Urinary bladder (tissue), 4 donors: Measurements from ENCODE around the gene BCL11A. TPM values are rescaled to one million over a fixed set of nuclear protein-coding genes. Genes with fewer than 3 reads are reported as not detected.

ENCODE experiments used
- DNase-seq: peaks from one replicate; pipeline ENCODE4 v3.0.0-alpha.2; 2015; ENCODE audit errors: extremely low spot score
- H3K27ac ChIP-seq: one replicate; pipeline ENCODE4 v1.5.1; 2013; ENCODE audit warnings: low read depth, mild to moderate bottlenecking, moderate library complexity
- H3K36me3 ChIP-seq: one replicate; pipeline ENCODE4 v1.6.1; 2013; ENCODE audit warnings: mild to moderate bottlenecking, moderate library complexity; ENCODE audit not compliant: insufficient read depth
- H3K4me1 ChIP-seq: one replicate; pipeline ENCODE4 v1.6.1; 2013; ENCODE audit warnings: mild to moderate bottlenecking, moderate library complexity; ENCODE audit not compliant: insufficient read depth
- H3K4me3 ChIP-seq: one replicate; pipeline ENCODE4 v1.5.1; 2013; ENCODE audit warnings: low read depth, low read length
- WGBS: extraction: QIAGEN DNeasy Blood & Tissue Kit; methylation state at CpG from one replicate; pipeline ENCODE4 v1.1.7; 2013; 5-methylcytosine and 5-hydroxymethylcytosine counted together
- polyA plus RNA-seq: library from polyadenylated mRNA; stranded (reverse); fragments of 200-250 nt; gene quantifications from one replicate; pipeline ENCODE4 v1.2.3, GENCODE V29; 2013
- total RNA-seq: library from RNA; depleted of rRNA; stranded (reverse); fragments of >200 nt; gene quantifications from one replicate; pipeline ENCODE4 v1.2.3, GENCODE V29; 2014
- donor health status: healthy with polysubstance abuse.
- donor health status: healthy.

Gene BCL11A
- total and polyA plus RNA-seq, 2 donors = 2.4 to 10.9 TPM

DNA sequence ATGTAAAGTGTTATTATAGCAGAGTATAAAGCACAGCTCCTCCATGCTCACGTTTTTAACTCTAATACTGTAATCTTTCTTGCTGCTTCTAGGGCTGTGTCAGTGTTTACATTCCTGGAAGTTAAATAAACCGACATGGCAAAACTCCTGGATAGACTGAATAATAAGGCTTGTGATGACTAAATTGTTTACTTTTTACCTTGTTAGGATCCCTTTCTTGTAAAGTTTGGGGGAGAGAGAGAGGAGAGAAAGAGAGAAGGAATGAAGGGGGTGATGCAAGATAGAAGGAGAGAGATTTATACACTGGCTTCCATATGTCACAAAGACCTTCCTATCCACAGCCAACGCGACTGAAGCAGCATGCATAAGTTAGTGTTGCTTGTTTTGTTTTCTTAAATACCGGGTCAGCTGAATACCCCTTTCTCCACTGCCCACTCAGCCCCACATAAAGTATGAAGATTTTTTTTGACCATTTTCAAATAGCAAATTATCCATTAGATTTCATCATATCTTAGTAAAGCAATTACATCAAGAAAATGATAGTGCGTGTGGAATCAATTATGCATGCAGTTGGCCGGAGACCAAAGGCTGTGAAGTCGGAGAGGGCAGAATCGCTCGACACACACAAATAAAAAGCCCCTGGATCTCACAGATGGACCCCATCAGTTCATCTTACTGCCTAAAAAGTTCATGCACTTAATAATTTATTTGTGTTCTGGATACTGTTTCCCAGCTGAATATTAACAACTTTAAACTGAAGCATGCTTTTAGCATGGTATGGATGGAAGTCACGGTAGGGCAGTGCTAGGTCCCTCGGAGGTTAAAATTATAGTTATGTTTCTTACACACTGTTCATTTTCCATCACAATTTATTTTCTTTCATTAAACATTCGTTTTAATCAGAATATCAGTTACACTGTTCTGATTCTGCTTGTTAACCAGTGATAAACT lies 20.1 kb downstream of the BCL11A start:
- 29% methylated on average over 13 of the region's 13 CpGs for WGBS
- Histone ChIP-seq H3K36me3 (no peaks in the 10 kb centered on the region), H3K27ac (no peak overlapping the region), H3K4me1 (peaks cover 2% of the 10 kb centered on the region), H3K4me3 (no peak overlapping the region)
- no peak for DNase-seq

DNA sequence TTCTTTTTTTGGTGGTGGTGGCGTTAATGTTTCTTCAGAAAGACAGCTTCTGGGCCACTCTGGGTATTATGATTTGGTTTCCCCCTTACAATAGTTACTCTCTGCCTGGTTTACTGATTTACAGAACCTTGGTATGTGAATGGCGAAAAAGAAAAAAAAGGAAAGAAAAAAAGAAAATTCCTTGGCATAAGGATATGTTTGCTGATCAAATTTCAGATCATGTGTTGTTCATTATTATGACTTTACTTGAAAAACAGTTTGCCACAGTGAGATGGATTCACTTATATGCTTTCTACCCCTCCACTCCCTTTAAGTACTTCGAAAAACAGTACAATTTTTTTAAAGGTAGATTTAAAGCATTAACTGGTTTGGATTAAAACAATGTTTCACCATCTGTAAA lies 21.0 kb downstream of the BCL11A start:
- H3K27ac ChIP-seq = no peak overlapping the region
- H3K36me3 ChIP-seq = no peaks in the 10 kb centered on the region
- WGBS = 86% methylated on average over 3 of the region's 3 CpGs
- peaks cover 2% of the 10 kb centered on the region for H3K4me1 ChIP-seq
- no peak for DNase-seq
- no peak overlapping the region for H3K4me3 ChIP-seq

DNA sequence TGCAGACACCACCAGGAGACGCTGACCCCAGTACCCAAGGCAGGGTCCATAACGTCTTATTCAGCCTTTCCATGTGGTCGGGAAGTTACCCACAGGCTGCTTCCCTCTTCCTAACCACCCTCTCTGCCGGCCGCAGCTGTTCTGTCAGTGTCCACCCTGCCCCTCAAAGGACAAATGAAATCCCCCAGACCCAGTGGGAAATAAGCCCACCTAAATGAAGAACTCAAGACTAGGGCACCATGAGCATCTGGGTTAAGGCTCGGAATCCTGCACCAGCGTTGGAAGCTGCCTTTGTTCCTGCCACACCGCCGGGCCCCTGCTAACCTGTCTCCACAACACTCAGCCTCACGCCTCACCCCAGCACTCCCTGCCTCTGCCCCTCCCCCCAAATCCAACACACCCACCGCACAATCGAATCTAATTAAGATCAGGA lies 21.7 kb downstream of the BCL11A start:
- no peak overlapping the region for H3K27ac ChIP-seq
- peaks cover 2% of the 10 kb centered on the region for H3K4me1 ChIP-seq
- no peak overlapping the region for H3K4me3 ChIP-seq
- no peaks in the 10 kb centered on the region for H3K36me3 ChIP-seq
- 86% methylated on average over 12 of the region's 12 CpGs for WGBS
- DNase-seq = no peak

DNA sequence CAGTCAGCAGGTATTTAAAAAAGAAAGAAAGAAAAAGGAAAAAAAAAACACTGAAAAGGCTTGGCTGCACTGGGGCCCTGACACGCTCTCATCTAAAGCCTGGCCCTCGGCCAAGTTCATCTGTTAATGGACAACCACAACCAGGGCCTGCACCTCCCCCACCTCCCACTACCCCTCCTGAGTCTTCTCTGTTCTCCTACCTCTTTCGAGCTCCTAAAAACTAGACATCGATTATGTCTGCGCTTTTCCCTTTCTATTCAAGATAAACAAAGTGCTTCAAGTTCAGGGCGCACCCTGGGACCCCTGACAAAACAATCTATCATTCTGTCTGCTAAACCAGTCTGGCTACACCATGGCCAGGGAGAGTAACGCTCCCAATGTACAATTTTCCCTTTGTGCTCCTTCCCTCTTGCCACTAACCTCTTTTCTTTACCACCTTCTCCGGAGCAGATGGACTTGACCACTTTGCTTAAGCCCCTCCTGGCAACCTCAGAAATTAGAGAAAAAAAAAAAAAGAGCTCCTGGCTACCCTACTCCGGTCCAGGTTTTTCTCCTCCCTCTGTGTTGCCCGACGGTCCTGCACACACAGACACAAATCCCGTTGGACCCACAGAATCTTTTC lies 22.7 kb downstream of the BCL11A start:
- Histone ChIP-seq H3K4me1 (peaks cover 2% of the 10 kb centered on the region), H3K27ac (no peak overlapping the region), H3K36me3 (no peaks in the 10 kb centered on the region), H3K4me3 (no peak overlapping the region)
- WGBS = 37% methylated on average over 12 of the region's 12 CpGs
- peak; percentile 83 for DNase-seq

DNA sequence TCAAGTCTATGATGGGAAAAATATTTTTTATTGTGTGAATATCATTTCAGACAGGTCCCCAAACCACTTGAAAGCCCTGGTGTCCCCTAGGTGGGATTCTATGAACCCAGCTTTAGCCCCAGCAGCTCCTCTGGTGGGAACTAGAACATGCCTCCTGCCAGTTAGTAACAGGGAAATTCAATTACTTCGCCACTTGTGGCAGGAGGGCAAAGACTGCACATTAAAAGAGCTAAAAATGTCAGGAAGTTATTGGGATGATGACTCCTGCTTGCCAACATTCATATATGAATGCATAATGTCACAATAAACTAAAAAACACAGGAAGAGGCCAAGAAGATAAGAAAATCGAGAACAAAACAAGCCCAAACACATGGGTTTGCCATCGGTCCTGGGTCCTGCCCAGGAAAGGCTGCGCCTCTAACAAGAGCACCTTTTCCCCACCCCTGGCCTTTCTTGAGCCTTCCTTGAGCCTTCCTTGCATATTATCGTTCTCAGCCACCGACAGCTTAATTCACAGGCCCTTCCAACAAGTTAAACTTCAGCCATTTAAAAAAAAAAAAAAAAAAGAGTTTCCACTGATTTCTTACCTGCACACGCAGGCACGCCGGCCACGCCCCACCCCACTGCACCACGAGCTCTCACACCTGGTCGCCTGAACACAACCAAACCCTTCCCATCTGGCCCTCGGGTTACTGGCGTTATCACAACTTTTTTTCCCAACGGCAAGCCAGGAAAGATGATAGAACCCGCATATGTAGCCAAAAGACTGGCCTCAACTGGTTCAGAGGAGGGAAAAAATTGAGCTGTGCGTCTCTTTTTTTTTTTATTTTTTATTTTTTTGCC lies 23.4 kb downstream of the BCL11A start:
- Histone ChIP-seq H3K4me1 (peaks cover 2% of the 10 kb centered on the region), H3K4me3 (no peak overlapping the region), H3K36me3 (no peaks in the 10 kb centered on the region), H3K27ac (no peak overlapping the region)
- DNase-seq = no peak
- WGBS = 55% methylated on average over 17 of the region's 17 CpGs

DNA sequence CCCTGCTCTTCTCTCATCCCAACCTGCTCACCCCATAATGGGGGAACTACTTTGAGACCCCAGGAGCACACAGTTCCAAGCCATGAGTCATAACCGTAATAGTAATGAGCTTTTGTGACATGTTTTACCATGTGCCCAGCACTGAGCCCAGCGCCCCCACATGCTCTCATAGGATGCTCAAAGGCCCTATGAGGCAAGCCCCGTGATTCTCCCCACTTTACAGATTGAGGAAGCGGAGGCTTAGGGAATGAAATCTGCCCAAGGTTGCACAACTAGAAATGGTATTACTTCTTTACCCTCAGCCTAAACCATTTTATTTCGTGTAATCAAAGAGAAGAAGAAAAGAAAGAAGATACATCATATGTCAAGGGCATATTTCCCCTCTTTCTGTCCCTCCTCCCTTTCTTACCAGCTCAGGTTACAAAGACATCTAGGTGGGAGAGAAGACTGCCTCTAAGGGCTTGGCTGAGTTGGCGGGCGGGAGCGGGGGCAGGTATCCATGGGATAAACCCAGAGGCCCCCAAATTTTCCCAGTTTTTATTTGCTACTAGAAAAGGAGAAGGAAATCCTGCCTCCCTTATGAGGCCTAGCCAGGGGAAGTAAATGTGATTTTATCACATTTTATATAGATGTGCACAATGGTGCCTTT lies 24.2 kb downstream of the BCL11A start:
- Histone ChIP-seq H3K4me3 (no peak overlapping the region), H3K4me1 (peaks cover 2% of the 10 kb centered on the region), H3K27ac (no peak overlapping the region), H3K36me3 (no peaks in the 10 kb centered on the region)
- no peak for DNase-seq
- 92% methylated on average over 8 of the region's 8 CpGs for WGBS

DNA sequence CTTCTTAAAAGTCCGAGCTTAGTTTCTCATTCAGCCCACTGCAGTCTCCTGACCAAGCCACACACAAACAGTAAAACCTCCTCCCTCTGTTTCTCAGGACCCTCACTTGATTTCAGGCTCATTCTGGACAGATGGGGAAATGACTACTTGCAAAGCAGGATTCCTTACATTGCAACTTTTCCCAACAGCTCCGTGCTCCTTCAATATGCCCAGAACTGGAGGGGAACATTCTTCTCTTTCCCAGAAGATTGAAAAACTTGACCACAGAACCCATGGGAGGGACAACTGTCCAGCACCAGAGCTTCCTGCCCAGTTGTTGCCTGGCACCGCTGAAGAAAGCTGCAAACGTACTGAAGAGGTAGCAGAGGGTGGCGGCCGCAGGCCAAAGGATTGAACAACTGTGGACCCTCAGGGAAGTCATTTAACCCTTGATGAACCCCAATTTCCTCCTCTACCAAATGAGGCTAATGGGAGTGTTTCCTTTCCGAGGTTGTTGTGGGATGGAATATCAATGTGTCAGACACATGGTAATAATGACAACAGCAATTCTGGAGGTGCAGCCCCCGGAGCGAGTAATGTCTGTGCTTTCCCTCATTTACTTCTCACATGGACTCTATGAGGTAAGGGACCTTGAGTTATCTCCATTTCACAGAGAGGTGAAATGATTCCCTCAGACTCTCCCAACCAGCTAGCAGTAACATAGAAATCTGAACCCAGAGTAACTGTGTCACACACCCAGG lies 25.0 kb downstream of the BCL11A start:
- no peak overlapping the region for H3K27ac ChIP-seq
- 86% methylated on average over 9 of the region's 9 CpGs for WGBS
- DNase-seq = no peak
- H3K4me1 ChIP-seq = peaks cover 2% of the 10 kb centered on the region
- H3K4me3 ChIP-seq = no peak overlapping the region
- H3K36me3 ChIP-seq = no peaks in the 10 kb centered on the region

DNA sequence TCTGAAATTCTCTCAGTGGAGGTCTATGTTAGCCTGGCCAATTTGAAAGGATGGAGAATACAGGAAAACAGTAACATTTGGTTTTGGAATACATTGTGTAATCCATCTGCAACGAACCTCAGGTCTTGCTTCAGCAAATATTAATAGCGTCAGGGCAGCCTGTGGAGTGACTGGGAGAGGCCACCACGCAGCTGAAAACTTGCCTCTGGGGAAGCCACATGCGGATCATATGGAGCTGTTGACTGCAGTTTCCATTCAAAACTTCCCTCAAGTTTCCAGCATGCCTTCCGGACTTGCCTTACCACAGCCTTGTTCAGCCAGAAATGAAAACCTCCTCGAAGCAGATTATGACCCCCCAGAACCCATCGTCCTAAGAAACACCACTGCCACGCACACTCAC lies 25.7 kb downstream of the BCL11A start:
- 86% methylated on average over 8 of the region's 8 CpGs for WGBS
- Histone ChIP-seq H3K27ac (no peak overlapping the region), H3K4me1 (peaks cover 2% of the 10 kb centered on the region), H3K36me3 (no peaks in the 10 kb centered on the region), H3K4me3 (no peak overlapping the region)
- no peak for DNase-seq

DNA sequence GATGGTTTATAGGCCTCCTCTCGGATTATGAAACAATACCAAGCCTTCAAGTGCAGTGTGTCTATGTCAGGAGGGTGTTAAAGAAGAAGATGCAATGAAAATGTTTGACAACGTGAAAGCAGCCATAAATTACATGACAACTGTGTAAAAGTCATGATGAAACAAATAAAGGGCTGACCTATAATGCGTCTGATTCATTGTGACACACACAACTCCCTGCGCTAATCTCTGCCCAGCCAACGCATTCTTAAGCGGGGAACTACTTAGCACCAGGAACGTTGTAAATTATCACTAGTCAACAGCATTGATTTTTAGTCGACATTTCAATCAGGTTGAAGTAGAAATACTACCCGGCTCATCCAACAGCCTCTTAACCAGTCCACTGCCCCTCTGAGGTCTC lies 26.8 kb downstream of the BCL11A start:
- 79% methylated on average over 9 of the region's 9 CpGs for WGBS
- Histone ChIP-seq H3K4me1 (peaks cover under 1% of the 10 kb centered on the region), H3K27ac (no peak overlapping the region), H3K4me3 (no peak overlapping the region), H3K36me3 (no peaks in the 10 kb centered on the region)
- no peak for DNase-seq

DNA sequence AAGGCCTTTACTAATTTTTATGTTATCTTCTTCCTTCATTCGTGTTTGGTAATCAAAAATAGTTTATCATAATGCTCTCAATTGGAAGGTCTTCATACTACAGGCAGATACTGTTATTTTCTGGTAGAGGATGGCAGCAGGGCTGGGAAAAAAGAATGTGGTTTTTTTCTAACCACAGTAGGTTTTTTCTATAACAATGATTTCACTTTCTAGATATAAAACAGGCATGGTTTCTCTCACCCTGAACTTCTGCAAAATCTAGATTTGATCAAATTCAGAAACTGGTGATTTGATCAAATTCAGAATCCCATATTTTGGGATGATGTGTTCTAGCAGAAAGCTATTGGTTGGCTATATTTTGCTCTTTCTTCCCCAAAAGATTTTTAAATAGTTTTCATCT lies 27.6 kb downstream of the BCL11A start:
- DNase-seq = no peak
- Histone ChIP-seq H3K27ac (no peak overlapping the region), H3K4me3 (no peak overlapping the region), H3K4me1 (no peaks in the 10 kb centered on the region), H3K36me3 (no peaks in the 10 kb centered on the region)
- WGBS = 45% methylated on average over 1 of the region's 1 CpG

DNA sequence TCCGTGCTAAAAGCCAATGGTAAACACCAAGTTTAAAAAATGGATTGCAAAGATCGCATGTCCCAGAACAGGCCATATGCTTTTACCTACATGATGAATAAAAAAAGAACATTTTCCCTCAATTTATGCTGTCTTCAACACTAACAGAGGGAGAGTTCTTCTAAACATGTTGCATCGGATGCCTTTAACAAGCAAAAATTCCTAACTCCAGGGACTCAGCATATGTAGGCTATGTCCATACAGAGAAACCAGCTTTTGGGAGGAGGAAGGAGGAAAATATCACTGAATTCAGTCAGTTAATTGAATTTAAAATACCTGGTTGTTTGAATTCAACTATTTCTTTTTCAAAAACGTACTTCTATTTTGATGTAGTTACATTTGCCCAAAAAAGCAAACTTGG lies 28.6 kb downstream of the BCL11A start:
- DNase-seq = no peak
- no peak overlapping the region for H3K27ac ChIP-seq
- H3K36me3 ChIP-seq = no peaks in the 10 kb centered on the region
- H3K4me3 ChIP-seq = no peak overlapping the region
- H3K4me1 ChIP-seq = no peaks in the 10 kb centered on the region
- 89% methylated on average over 4 of the region's 4 CpGs for WGBS

DNA sequence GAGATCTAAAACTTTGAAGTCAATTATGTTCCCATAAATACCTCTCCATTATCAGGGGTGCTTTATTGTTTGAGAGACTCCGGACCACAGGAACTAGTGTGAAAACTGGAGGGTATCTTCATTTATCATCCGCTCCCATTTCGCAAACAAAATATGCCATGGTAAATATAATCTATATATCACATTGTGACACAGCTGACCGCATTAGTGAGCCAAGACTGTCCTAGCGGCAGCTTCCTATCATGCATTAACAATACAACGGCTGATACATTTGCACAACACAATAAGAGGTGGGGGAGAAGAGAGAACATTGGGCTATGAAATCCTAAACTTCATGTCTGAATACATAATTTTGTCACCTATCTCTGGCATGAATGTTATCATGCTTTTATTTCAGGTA lies 29.5 kb downstream of the BCL11A start:
- WGBS = 89% methylated on average over 6 of the region's 6 CpGs
- Histone ChIP-seq H3K4me3 (no peak overlapping the region), H3K27ac (no peak overlapping the region), H3K4me1 (no peaks in the 10 kb centered on the region), H3K36me3 (no peaks in the 10 kb centered on the region)
- no peak for DNase-seq

DNA sequence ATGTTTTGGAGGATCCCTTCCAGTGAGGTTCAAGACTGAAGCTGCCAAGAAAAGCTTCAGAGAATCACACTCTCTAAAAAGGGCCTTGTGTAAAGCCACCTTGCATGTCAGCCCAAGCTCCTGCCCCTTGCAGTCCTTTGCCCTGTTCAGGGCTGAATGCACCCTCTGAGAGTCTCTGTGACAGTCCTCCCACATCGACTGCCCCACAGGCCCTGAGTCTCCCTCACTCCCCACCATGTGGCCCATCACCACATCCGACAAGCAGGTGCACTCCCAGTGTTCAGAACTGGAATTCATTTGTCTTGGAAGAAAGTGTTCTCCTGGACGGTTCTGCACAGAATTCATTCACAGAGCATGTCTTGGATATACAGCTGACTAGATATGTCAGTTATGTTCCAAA lies 31.0 kb downstream of the BCL11A start:
- Histone ChIP-seq H3K27ac (no peak overlapping the region), H3K4me3 (no peak overlapping the region), H3K36me3 (no peaks in the 10 kb centered on the region), H3K4me1 (no peaks in the 10 kb centered on the region)
- 71% methylated on average over 3 of the region's 3 CpGs for WGBS
- DNase-seq = no peak
